ENCODE results near the gene TRPV5.

DNA sequence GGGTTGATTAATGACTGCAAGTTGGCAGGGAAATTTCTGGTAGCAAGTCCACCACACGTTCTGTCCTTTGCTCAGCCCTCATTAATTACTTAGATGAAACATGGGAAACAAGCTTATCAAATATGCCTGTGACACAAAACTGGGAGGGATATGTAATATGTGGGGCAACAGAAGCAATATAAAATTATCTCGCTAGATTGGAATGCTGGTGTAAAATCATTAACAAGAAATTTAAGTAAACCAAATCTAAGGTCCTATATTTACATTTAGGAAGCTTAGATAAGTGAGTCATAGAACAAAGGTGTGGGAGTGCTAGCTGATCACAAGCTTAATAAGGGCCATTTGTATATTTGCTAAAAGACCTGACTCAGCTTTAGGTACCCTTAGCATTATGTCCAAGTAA, 23.5 kb downstream of the TRPV5 start:
- TF ChIP-seq, protein P1, sequence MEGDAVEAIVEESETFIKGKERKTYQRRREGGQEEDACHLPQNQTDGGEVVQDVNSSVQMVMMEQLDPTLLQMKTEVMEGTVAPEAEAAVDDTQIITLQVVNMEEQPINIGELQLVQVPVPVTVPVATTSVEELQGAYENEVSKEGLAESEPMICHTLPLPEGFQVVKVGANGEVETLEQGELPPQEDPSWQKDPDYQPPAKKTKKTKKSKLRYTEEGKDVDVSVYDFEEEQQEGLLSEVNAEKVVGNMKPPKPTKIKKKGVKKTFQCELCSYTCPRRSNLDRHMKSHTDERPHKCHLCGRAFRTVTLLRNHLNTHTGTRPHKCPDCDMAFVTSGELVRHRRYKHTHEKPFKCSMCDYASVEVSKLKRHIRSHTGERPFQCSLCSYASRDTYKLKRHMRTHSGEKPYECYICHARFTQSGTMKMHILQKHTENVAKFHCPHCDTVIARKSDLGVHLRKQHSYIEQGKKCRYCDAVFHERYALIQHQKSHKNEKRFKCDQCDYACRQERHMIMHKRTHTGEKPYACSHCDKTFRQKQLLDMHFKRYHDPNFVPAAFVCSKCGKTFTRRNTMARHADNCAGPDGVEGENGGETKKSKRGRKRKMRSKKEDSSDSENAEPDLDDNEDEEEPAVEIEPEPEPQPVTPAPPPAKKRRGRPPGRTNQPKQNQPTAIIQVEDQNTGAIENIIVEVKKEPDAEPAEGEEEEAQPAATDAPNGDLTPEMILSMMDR (IDR thresholded peaks at IDR 0.05): no peak
- TF ChIP-seq POLR2A (IDR thresholded peaks at IDR 0.05): no peak
